Neural cell (in vitro differentiated cells): ENCODE measurements around the gene GRIN3B. TPM values are rescaled to one million over a fixed set of nuclear protein-coding genes. Genes with fewer than 3 reads are reported as not detected.

Experiments used
- H2AFZ ChIP-seq: fragments of 200-600, 300-800 bp; sonication (generic), shearing (Covaris generic); 2 replicates; pipeline ENCODE4 v1.6.0; 2014; ENCODE audit warnings: low read depth, mild to moderate bottlenecking, antibody characterized with exemption, low read length, moderate library complexity
- H3F3A ChIP-seq: fragments of 200-600 bp; shearing (Covaris generic); 2 replicates; pipeline ENCODE4 v1.6.1; 2016; ENCODE audit warnings: mild to moderate bottlenecking, moderate library complexity, mixed read lengths, antibody characterized with exemption, low read length; ENCODE audit not compliant: insufficient read depth, poor library complexity, severe bottlenecking
- H3K27ac ChIP-seq: fragments of 200-600, 300-800 bp; sonication (generic), shearing (Covaris generic); 2 replicates; pipeline ENCODE4 v1.5.1; 2014; ENCODE audit warnings: mild to moderate bottlenecking, low read length, moderate library complexity
- H3K27me3 ChIP-seq: fragments of 300-800, 200-600 bp; sonication (generic), shearing (Covaris generic); 2 replicates; pipeline ENCODE4 v1.6.0; 2014; ENCODE audit warnings: mild to moderate bottlenecking, low read depth, low read length, moderate library complexity; ENCODE audit not compliant: insufficient read depth
- H3K36me3 ChIP-seq: fragments of 300-800, 200-600 bp; sonication (generic), shearing (Covaris generic); 2 replicates; pipeline ENCODE4 v1.5.1; 2014; ENCODE audit warnings: mild to moderate bottlenecking, antibody characterized with exemption, low read length, moderate library complexity; ENCODE audit not compliant: insufficient read depth
- H3K4me2 ChIP-seq: fragments of 300-800, 200-600 bp; sonication (generic), shearing (Covaris generic); 2 replicates; pipeline ENCODE4 v1.6.0; 2014; ENCODE audit warnings: mild to moderate bottlenecking, low read length
- H3K4me3 ChIP-seq: fragments of 300-800, 200-600 bp; sonication (generic), shearing (Covaris generic); 2 replicates; pipeline ENCODE4 v1.5.1; 2014; ENCODE audit warnings: mild to moderate bottlenecking, low read length, moderate library complexity
- H3K79me2 ChIP-seq: fragments of 200-600 bp; shearing (Covaris generic); replicated peaks from 2 replicates; pipeline ENCODE4 v1.6.0; 2014; ENCODE audit warnings: mild to moderate bottlenecking, low read length, moderate library complexity; ENCODE audit not compliant: insufficient read depth
- H3K9ac ChIP-seq: fragments of 300-800, 200-600 bp; sonication (generic), shearing (Covaris generic); 2 replicates; pipeline ENCODE4 v1.6.1; 2016; ENCODE audit warnings: mild to moderate bottlenecking, low read length, mixed read lengths
- H3K9me2 ChIP-seq: fragments of 200-600 bp; shearing (Covaris generic); 2 replicates; pipeline ENCODE4 v1.6.1; 2016; ENCODE audit warnings: mild to moderate bottlenecking, low read length, mixed read lengths; ENCODE audit not compliant: insufficient read depth
- H3K9me3 ChIP-seq: fragments of 200-600, 300-800 bp; sonication (generic), shearing (Covaris generic); 2 replicates; pipeline ENCODE4 v1.6.1; 2016; ENCODE audit warnings: mild to moderate bottlenecking, mixed run types, low read length, moderate library complexity, mixed read lengths
- H4K20me1 ChIP-seq: fragments of 200-600 bp; shearing (Covaris generic); 2 replicates; pipeline ENCODE4 v1.6.1; 2016; ENCODE audit warnings: mild to moderate bottlenecking, mixed run types; ENCODE audit not compliant: insufficient read depth
- CTCF ChIP-seq: fragments of 450-650 bp; IDR thresholded peaks from 2 replicates; pipeline ENCODE4 v1.5.1; 2014; ENCODE audit warnings: antibody characterized with exemption, mild to moderate bottlenecking, moderate library complexity; ENCODE audit not compliant: poor library complexity, severe bottlenecking
- EP300 ChIP-seq: fragments of 450-650 bp; conservative IDR thresholded peaks from 2 replicates; pipeline ENCODE4 v1.6.1; 2014; ENCODE audit warnings: antibody characterized with exemption, mild to moderate bottlenecking, moderate library complexity; ENCODE audit not compliant: poor library complexity, severe bottlenecking
- EZH2 ChIP-seq: fragments of 200-600, 300-800 bp; shearing (Covaris generic), sonication (generic); IDR thresholded peaks from 2 replicates; pipeline ENCODE4 v1.6.1; 2014; ENCODE audit warnings: antibody characterized with exemption, low read length, borderline replicate concordance, mild to moderate bottlenecking; ENCODE audit not compliant: insufficient read depth, poor library complexity, severe bottlenecking
- MXI1 ChIP-seq: fragments of 450-650 bp; conservative IDR thresholded peaks from 2 replicates; pipeline ENCODE4 v1.6.1; 2014; ENCODE audit warnings: antibody characterized with exemption, mild to moderate bottlenecking; ENCODE audit not compliant: poor library complexity, severe bottlenecking
- POLR2AphosphoS5 ChIP-seq: IDR thresholded peaks from 2 replicates; pipeline ENCODE4 v1.6.1; 2012
- RAD21 ChIP-seq: fragments of 450-650 bp; conservative IDR thresholded peaks from 2 replicates; pipeline ENCODE4 v1.6.1; 2014; ENCODE audit warnings: antibody characterized with exemption, mild to moderate bottlenecking, moderate library complexity
- REST ChIP-seq: IDR thresholded peaks from 2 replicates; pipeline ENCODE4 v1.6.1; 2012; ENCODE audit warnings: borderline replicate concordance
- SMC3 ChIP-seq: fragments of 450-650 bp; conservative IDR thresholded peaks from 2 replicates; pipeline ENCODE4 v1.6.1; 2014; ENCODE audit warnings: antibody characterized with exemption, mild to moderate bottlenecking, moderate library complexity; ENCODE audit not compliant: poor library complexity
- TAF1 ChIP-seq: IDR thresholded peaks from 2 replicates; pipeline ENCODE4 v1.6.1; 2012; ENCODE audit warnings: low read depth
- polyA plus RNA-seq: library from polyadenylated mRNA; depleted of rRNA; stranded (reverse); fragments of >200 nt; gene quantifications from 2 replicates; pipeline ENCODE4 v1.2.3, GENCODE V29; 2014

GRIN3B gene
- polyA plus RNA-seq, 1 donor from 2014 or later = 0.46 TPM

- Histone ChIP-seq H3K9me2 (no peaks in the 10 kb centered on the region), H4K20me1 (no peaks in the 10 kb centered on the region), H3K4me3 (no peak overlapping the region), H3K9me3 (no peaks in the 10 kb centered on the region), H3F3A (no peaks in the 10 kb centered on the region), H3K36me3 (no peaks in the 10 kb centered on the region), H3K9ac (no peak overlapping the region), H2AFZ (no peak overlapping the region), H3K27ac (no peak overlapping the region), H3K4me2 (no peak overlapping the region), H3K27me3 (peaks cover 14% of the 10 kb centered on the region), H3K79me2 (no peaks in the 10 kb centered on the region)
- TF ChIP-seq SMC3 = no peak
- TF ChIP-seq EZH2 = no peak
- TF ChIP-seq CTCF = no peak
- no peak for TF ChIP-seq RAD21
- TF ChIP-seq EP300 = no peak
- TF ChIP-seq POLR2AphosphoS5 = no peak
- no peak for TF ChIP-seq REST
- TF ChIP-seq MXI1 = no peak
- no peak for TF ChIP-seq TAF1
These were observed 5.0 kb upstream of the GRIN3B start for GRCh38 chr19:995051-995827.

GRCh38 chr19:996051-996838 is 4.0 kb upstream of the GRIN3B start:
- no peak overlapping the region for H3K9ac ChIP-seq
- no peaks in the 10 kb centered on the region for H3F3A ChIP-seq
- no peaks in the 10 kb centered on the region for H3K9me2 ChIP-seq
- H3K27me3 ChIP-seq = peaks cover 21% of the 10 kb centered on the region
- no peaks in the 10 kb centered on the region for H3K79me2 ChIP-seq
- no peak overlapping the region for H3K4me3 ChIP-seq
- H3K27ac ChIP-seq = no peak overlapping the region
- no peaks in the 10 kb centered on the region for H3K9me3 ChIP-seq
- TF ChIP-seq RAD21 (no peak), TAF1 (no peak), CTCF (no peak), EZH2 (no peak), EP300 (no peak), REST (no peak), POLR2AphosphoS5 (no peak), MXI1 (no peak), SMC3 (no peak)
- H4K20me1 ChIP-seq = no peaks in the 10 kb centered on the region
- no peak overlapping the region for H2AFZ ChIP-seq
- no peak overlapping the region for H3K4me2 ChIP-seq
- no peaks in the 10 kb centered on the region for H3K36me3 ChIP-seq
